CD4-positive, alpha-beta T cell treated with Interleukin-2 at 100 ng/mL for 4 hours (primary cell): ENCODE results near the gene TRIAP1.

Experiments
- DNase-seq: peaks from one replicate; pipeline ENCODE4 v3.0.0-alpha.2; 2020; ENCODE audit warnings: low spot score

TRIAP1 gene

GRCh38 chr12:120429368-120429767, 16.8 kb downstream of the TRIAP1 start:
- DNase-seq = no peak

- DNase-seq = no peak
Measured at GRCh38 chr12:120428597-120429229, 17.5 kb downstream of the TRIAP1 start.

GRCh38 chr12:120425797-120426196, 20.4 kb downstream of the TRIAP1 start:
- no peak for DNase-seq

GRCh38 chr12:120422892-120423456, 23.2 kb downstream of the TRIAP1 start:
- no peak for DNase-seq

- DNase-seq = no peak
Measured at GRCh38 chr12:120421701-120422100, 24.5 kb downstream of the TRIAP1 start.

GRCh38 chr12:120417917-120418580, 28.1 kb downstream of the TRIAP1 start:
- no peak for DNase-seq

- DNase-seq = no peak
Measured at GRCh38 chr12:120416490-120417216, 29.5 kb downstream of the TRIAP1 start.

- DNase-seq = no peak
Measured at GRCh38 chr12:120413901-120414695, 32.1 kb downstream of the TRIAP1 start.

GRCh38 chr12:120412421-120412820, 33.8 kb downstream of the TRIAP1 start:
- DNase-seq = no peak

GRCh38 chr12:120408771-120409170, 37.4 kb downstream of the TRIAP1 start:
- no peak for DNase-seq

- no peak for DNase-seq
Measured at GRCh38 chr12:120406553-120406952, 39.6 kb downstream of the TRIAP1 start.

GRCh38 chr12:120406069-120406468, 40.1 kb downstream of the TRIAP1 start:
- no peak for DNase-seq

GRCh38 chr12:120404271-120404670, 41.9 kb downstream of the TRIAP1 start:
- DNase-seq = no peak

GRCh38 chr12:120403869-120404268, 42.3 kb downstream of the TRIAP1 start:
- DNase-seq = no peak

- no peak for DNase-seq
Measured at GRCh38 chr12:120402217-120402616, 44.0 kb downstream of the TRIAP1 start.

- DNase-seq = no peak
Measured at GRCh38 chr12:120399531-120399930, 46.7 kb downstream of the TRIAP1 start.

GRCh38 chr12:120397824-120398540, 48.2 kb downstream of the TRIAP1 start:
- no peak for DNase-seq

- DNase-seq = no peak
Measured at GRCh38 chr12:120394483-120395367, 51.5 kb downstream of the TRIAP1 start.
